Transverse colon (tissue), 4 donors: Measurements from ENCODE around the gene TMEM86A. TPM values are rescaled to one million over a fixed set of nuclear protein-coding genes. Genes with fewer than 3 reads are reported as not detected.

Source experiments
- DNase-seq: peaks from one replicate; pipeline ENCODE4 v3.0.0-alpha.2; 2019
- H3K27ac ChIP-seq, 4 donors: fragments of 200-600 bp; sonication (generic); 2 replicates each; pipeline ENCODE4 v1.5.1; 2016 to 2018; ENCODE audit warnings: inconsistent platforms in 4 of 4
- H3K27me3 ChIP-seq: fragments of 200-600 bp; sonication (generic); 2 replicates; pipeline ENCODE4 v1.5.1; 2017; ENCODE audit warnings: inconsistent platforms
- H3K36me3 ChIP-seq, 4 donors: fragments of 200-600 bp; sonication (generic); 2 replicates each; pipeline ENCODE4 v1.5.1; 2017 to 2019; ENCODE audit warnings: inconsistent platforms in 4 of 4
- H3K4me1 ChIP-seq, 4 donors: fragments of 200-600 bp; sonication (generic); 2 replicates each; pipeline ENCODE4 v1.5.1; 2017 to 2020; ENCODE audit warnings: inconsistent platforms in 4 of 4
- H3K4me3 ChIP-seq, 4 donors: fragments of 200-600 bp; sonication (generic); 1 replicate in 1 of 4; 2 replicates in 3 of 4; pipeline versions ENCODE4 v1.5.1 to v1.6.1; 2017 to 2019; ENCODE audit warnings: inconsistent platforms in 4 of 4
- H3K9me3 ChIP-seq, 2 donors: fragments of 200-600 bp; sonication (generic); 2 replicates each; pipeline ENCODE4 v1.5.1; 2017 to 2019; ENCODE audit warnings: inconsistent platforms in 2 of 2
- EP300 ChIP-seq: sonication (generic); formaldehyde crosslinking; IDR thresholded peaks from one replicate; pipeline ENCODE4 v1.6.1; 2017; ENCODE audit warnings: antibody characterized with exemption, low read depth
- POLR2A ChIP-seq: fragments of 450-650 bp; IDR thresholded peaks from one replicate; pipeline ENCODE4 v1.6.1; 2016; ENCODE audit warnings: antibody characterized with exemption, mild to moderate bottlenecking, moderate library complexity
- POLR2AphosphoS5 ChIP-seq, 3 donors: sonication (generic); formaldehyde crosslinking; IDR thresholded peaks; one replicate each; pipeline ENCODE4 v1.6.1; 2016; ENCODE audit warnings: antibody characterized with exemption in 3 of 3
- WGBS, 2 donors: methylation state at CpG; one replicate each; pipeline ENCODE4 v1.1.5; 2018; ENCODE audit warnings: low coverage in 1 of 2; 5-methylcytosine and 5-hydroxymethylcytosine counted together
- in situ Hi-C, 4 donors: fragments of 200-750 bp; cut with MboI; loops; one replicate each; pipeline versions ENCODE4 v1.15.0 to v1.15.1; 2017; ENCODE audit warnings: low sequenced_read_pairs in 3 of 4, low pct_ligation_motif_present in 1 of 4, low pct_unique_long_range_greater_than_20kb in 1 of 4
- intact Hi-C: fragments of 100-400 bp; cut with DNase I; formaldehyde crosslinking; loops from one replicate; pipeline ENCODE4 v1.15.1; 2023; ENCODE audit warnings: low total_unique reads
- total RNA-seq, 4 donors: library from RNA; depleted of rRNA; stranded (reverse); fragments of >200 nt; gene quantifications; one replicate each; pipeline ENCODE4 v1.1.0, GENCODE V29; 2016
- TF ChIP-seq, protein P1 (sequence below), 5 experiments: fragments of 200-600 bp in 3 of 5; fragments of 450-650 bp in 2 of 5; sonication (generic) in 3 of 5; IDR thresholded peaks; 1 replicate in 2 of 5; 2 replicates in 3 of 5; pipeline ENCODE4 v1.5.1; 2016 to 2017; ENCODE audit warnings: antibody characterized with exemption in 5 of 5, inconsistent platforms in 3 of 5, mild to moderate bottlenecking in 2 of 5, moderate library complexity in 1 of 5

TMEM86A gene
- total RNA-seq, 4 donors from 2014 or later, result 2.6 to 4.9 (median 3.6) TPM

DNA sequence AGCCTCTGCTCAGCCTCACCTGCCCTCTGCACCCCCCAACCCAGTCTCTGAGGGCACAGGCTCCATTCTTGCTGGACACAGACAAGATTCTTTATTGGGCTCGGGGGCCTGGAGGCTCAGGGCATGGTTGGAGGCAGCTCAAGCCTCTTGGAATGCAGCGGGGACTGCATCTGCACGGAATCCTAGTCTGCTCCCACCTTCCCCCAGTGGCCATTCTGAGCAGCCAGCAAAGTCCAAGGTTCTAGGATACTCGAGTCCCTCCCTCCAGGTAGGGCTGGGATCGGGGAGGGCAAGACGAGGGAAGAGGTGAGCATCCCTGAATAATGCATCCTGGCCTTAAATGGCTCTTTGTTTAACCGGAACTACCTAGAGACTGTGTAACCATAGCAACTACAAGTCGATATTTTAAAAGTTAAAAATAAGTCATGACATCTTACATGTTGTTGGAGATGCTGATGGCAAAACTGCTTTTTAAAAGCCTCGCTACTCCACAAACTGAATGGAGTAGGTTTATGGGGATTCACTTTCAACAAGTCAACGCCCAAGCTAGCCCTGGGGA, 38.1 kb downstream of the TMEM86A start:
- 47 to 67% methylated on average over 2 to 10 of the region's 10 CpGs for WGBS, 2 donors
- H3K27me3 ChIP-seq, result no peaks in the 10 kb centered on the region
- intact Hi-C loops (no loop called here), in situ Hi-C loops (loop anchor here in 3 of 4 donors (10.0 to 25.0 kb wide), 4 partner anchors 174 to 624 kb away; partner anchors contain the start of genes SAAL1 (in 2 of the 3) and TSG101 (in 1 of the 3))
- H3K9me3 ChIP-seq, result no peaks in the 10 kb centered on the region
- TF ChIP-seq EP300, result no peak
- no peak for TF ChIP-seq POLR2A
- TF ChIP-seq, protein P1, sequence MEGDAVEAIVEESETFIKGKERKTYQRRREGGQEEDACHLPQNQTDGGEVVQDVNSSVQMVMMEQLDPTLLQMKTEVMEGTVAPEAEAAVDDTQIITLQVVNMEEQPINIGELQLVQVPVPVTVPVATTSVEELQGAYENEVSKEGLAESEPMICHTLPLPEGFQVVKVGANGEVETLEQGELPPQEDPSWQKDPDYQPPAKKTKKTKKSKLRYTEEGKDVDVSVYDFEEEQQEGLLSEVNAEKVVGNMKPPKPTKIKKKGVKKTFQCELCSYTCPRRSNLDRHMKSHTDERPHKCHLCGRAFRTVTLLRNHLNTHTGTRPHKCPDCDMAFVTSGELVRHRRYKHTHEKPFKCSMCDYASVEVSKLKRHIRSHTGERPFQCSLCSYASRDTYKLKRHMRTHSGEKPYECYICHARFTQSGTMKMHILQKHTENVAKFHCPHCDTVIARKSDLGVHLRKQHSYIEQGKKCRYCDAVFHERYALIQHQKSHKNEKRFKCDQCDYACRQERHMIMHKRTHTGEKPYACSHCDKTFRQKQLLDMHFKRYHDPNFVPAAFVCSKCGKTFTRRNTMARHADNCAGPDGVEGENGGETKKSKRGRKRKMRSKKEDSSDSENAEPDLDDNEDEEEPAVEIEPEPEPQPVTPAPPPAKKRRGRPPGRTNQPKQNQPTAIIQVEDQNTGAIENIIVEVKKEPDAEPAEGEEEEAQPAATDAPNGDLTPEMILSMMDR (IDR thresholded peaks at IDR 0.05), result no peak
- TF ChIP-seq POLR2AphosphoS5 (IDR thresholded peaks at IDR 0.05), result no peak
- no peaks in the 10 kb centered on the region for H3K4me1 ChIP-seq
- H3K36me3 ChIP-seq, result no peaks in the 10 kb centered on the region
- no peak for DNase-seq
- H3K27ac ChIP-seq, result no peak overlapping the region
- H3K4me3 ChIP-seq, result no peak overlapping the region

DNA sequence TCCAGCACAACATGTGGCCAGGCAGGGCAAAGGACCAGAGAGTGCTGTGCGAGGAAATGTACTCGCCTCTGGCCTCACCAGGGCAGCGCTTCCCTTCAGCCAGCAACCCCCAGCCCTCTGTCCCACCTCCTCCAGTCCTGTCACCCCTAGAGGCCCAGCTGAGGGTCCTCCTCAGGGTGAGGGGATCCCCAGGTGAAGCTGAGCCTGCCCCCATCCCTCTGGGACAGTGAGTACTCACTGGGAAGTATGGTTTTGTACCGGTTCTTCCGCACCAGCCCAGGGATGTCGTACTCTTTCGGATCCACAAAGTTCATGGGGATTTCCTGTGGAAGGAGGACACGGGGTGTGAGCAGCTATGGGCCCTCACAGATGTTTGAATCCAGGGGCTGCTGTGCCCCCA, 39.1 kb downstream of the TMEM86A start:
- no peaks in the 10 kb centered on the region for H3K4me1 ChIP-seq
- TF ChIP-seq, protein P1 (IDR thresholded peaks at IDR 0.05), result no peak
- H3K27me3 ChIP-seq, result no peaks in the 10 kb centered on the region
- H3K4me3 ChIP-seq, result no peak overlapping the region
- no peak for DNase-seq
- in situ Hi-C loops, result loop anchor here in 3 of 4 donors (10.0 to 25.0 kb wide), 4 partner anchors 175 to 625 kb away; partner anchors contain the start of genes SAAL1 (in 2 of the 3) and TSG101 (in 1 of the 3)
- H3K9me3 ChIP-seq, result no peaks in the 10 kb centered on the region
- no peaks in the 10 kb centered on the region for H3K36me3 ChIP-seq
- intact Hi-C loops, result no loop called here
- WGBS, 2 donors, result 87 to 90% methylated on average over 3 to 8 of the region's 8 CpGs
- no peak overlapping the region for H3K27ac ChIP-seq

DNA sequence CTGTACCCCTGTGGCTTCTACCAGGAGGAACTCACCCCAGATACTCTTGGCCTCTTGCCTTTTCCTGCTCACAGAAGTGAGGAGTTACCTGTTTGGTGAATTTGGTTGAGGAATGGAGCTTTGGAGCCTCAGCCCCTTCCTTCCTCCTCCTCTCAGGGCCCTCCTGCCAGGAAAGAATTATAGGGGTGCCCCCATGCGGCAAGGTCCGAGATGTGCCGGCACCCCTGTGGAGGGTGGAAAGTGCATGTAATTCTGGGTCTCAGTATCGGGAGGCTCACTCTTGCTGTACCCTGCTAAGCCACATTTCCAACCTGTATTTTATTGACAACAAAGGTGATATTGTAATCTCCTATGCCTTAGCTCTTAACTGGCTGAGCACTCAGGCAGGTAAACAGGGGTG, 41.1 kb downstream of the TMEM86A start:
- in situ Hi-C loops, result loop anchor here in 3 of 4 donors (10.0 to 25.0 kb wide), 4 partner anchors 177 to 627 kb away; partner anchors contain the start of genes SAAL1 (in 2 of the 3) and TSG101 (in 1 of the 3)
- Histone ChIP-seq H3K4me3 (no peak overlapping the region), H3K9me3 (no peaks in the 10 kb centered on the region), H3K27me3 (no peaks in the 10 kb centered on the region), H3K4me1 (no peaks in the 10 kb centered on the region), H3K27ac (no peak overlapping the region), H3K36me3 (no peaks in the 10 kb centered on the region)
- intact Hi-C loops, result no loop called here
- no peak for DNase-seq
- WGBS, 2 donors, result 89% methylated on average over 4 of the region's 4 CpGs; no CpG with 5 or more reads in 1 of the 2 donors
- TF ChIP-seq, protein P1 (IDR thresholded peaks at IDR 0.05), result no peak
- TF ChIP-seq POLR2A, result no peak
- no peak for TF ChIP-seq POLR2AphosphoS5 (IDR thresholded peaks at IDR 0.05)

DNA sequence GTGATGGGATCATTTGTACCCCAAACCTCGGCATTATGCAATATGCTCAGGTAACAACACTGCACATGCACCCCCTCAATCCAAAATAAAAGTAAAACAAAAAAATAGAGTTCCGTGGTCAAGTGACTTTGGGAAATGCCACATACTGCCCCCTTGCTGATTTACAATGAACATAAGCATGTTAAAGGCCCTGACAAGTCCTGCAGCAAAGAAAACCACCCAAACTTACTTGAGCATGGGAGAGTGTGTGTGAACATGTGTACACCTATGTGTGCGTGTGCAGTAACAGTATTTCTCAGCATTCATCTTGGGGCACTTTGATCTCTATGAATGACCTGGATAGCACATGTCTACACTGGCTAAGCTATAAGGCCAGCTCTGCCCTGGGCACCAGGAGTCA, 43.2 kb downstream of the TMEM86A start:
- intact Hi-C loops, result no loop called here

More for the DNA sequence above, 43.2 kb downstream of the TMEM86A start:
- Histone ChIP-seq H3K27ac (no peak overlapping the region), H3K36me3 (no peaks in the 10 kb centered on the region), H3K4me1 (no peaks in the 10 kb centered on the region), H3K9me3 (no peaks in the 10 kb centered on the region), H3K27me3 (no peaks in the 10 kb centered on the region), H3K4me3 (no peak overlapping the region)
- DNase-seq, result no peak
- in situ Hi-C loops, result loop anchor here in 2 of 4 donors (25.0 kb wide), 3 partner anchors 179 to 629 kb away; partner anchors contain the start of genes SAAL1 (in 2 of the 2) and TSG101 (in 1 of the 2)
- TF ChIP-seq, protein P1 (IDR thresholded peaks at IDR 0.05), result no peak
- TF ChIP-seq EP300 (no peak), POLR2A (no peak), POLR2AphosphoS5 (IDR thresholded peaks at IDR 0.05) (no peak)
- WGBS, 2 donors, result 89 to 100% methylated on average over 1 to 3 of the region's 3 CpGs
